ENCODE measurements around the gene MAJIN.

DNA sequence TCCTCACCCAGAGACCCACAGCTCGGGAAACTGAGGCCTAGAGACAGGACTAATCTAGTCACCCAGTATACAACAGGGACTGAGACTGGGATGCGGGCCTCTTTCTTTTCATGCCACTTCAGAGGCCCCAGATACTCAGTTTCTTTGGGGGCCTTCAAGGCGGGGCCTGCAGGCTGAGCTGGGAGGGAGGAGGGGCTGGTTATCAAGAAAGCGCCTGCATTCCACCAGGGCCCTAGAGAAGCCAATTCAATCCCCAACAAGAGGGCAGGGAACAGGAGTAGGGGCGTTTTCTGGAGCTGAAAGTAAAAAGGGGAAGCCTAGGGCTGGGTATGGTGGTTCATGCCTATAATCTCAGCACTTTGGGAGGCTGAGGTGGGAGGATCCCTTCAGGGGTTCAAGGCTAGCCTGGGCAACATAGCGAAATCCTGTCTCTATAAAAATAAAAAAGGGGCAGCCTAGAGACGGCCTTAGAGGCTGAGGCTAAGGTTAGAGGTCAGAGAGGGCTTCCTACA is 56.5 kb downstream of the MAJIN start:
- TF ChIP-seq, protein P1, sequence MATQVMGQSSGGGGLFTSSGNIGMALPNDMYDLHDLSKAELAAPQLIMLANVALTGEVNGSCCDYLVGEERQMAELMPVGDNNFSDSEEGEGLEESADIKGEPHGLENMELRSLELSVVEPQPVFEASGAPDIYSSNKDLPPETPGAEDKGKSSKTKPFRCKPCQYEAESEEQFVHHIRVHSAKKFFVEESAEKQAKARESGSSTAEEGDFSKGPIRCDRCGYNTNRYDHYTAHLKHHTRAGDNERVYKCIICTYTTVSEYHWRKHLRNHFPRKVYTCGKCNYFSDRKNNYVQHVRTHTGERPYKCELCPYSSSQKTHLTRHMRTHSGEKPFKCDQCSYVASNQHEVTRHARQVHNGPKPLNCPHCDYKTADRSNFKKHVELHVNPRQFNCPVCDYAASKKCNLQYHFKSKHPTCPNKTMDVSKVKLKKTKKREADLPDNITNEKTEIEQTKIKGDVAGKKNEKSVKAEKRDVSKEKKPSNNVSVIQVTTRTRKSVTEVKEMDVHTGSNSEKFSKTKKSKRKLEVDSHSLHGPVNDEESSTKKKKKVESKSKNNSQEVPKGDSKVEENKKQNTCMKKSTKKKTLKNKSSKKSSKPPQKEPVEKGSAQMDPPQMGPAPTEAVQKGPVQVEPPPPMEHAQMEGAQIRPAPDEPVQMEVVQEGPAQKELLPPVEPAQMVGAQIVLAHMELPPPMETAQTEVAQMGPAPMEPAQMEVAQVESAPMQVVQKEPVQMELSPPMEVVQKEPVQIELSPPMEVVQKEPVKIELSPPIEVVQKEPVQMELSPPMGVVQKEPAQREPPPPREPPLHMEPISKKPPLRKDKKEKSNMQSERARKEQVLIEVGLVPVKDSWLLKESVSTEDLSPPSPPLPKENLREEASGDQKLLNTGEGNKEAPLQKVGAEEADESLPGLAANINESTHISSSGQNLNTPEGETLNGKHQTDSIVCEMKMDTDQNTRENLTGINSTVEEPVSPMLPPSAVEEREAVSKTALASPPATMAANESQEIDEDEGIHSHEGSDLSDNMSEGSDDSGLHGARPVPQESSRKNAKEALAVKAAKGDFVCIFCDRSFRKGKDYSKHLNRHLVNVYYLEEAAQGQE (IDR thresholded peaks at IDR 0.05; ENCODE audit: low read depth) = no peak
- TF ChIP-seq EP300 (IDR thresholded peaks at IDR 0.05; ENCODE audit: borderline replicate concordance) (no peak), TEAD4 (IDR thresholded peaks at IDR 0.05) (no peak), RAD21 (IDR thresholded peaks at IDR 0.05; ENCODE audit: low read depth) (no peak), YY1 (IDR thresholded peaks at IDR 0.05; ENCODE audit: low read depth) (no peak), NFIC (IDR thresholded peaks at IDR 0.05) (no peak)

Measured in Ishikawa (cell line).